NCI-H2029 treated with DMSO at 0.1 percent for 48 hours (cell line): ENCODE results near the gene ACAP3.

Experiments
- DNase-seq: peaks from one replicate; lab custom pipeline; 2025; lab: John Stamatoyannopoulos, UW

The ACAP3 gene

DNA sequence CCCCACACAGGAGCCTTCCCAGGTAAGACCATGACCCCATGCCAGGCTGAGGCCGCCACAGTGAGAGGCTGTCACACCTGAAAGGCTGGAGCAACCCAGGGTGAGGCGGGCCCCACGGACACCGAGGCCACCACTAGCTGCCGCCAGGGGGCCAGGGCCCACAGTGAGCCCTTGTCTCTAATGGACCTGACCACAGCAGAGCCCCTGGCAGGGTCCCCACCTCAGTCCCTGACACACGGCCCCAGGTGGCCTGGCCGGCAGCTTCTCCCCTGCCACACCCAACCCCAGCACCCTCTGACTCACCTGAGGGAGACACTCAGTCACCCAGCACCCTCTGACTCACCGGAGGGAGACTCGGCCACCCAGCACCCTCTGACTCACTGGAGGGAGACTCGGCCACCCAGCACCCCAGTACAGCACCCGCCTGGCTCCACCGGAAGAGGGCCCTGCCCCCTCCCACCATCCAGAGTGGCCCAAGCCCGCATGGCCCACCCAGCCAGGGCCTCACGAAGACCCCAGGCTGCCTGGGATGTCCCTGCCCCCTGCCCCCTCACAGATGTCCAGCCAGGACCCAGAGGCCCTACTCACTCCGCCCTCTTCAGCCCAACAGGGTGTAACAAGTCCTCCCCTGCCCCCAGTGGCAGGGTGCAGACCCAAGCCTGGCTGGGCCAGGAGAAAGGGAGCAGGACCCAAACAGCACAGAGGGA lies 37.1 kb upstream of the ACAP3 start:
- DNase-seq = no peak

DNA sequence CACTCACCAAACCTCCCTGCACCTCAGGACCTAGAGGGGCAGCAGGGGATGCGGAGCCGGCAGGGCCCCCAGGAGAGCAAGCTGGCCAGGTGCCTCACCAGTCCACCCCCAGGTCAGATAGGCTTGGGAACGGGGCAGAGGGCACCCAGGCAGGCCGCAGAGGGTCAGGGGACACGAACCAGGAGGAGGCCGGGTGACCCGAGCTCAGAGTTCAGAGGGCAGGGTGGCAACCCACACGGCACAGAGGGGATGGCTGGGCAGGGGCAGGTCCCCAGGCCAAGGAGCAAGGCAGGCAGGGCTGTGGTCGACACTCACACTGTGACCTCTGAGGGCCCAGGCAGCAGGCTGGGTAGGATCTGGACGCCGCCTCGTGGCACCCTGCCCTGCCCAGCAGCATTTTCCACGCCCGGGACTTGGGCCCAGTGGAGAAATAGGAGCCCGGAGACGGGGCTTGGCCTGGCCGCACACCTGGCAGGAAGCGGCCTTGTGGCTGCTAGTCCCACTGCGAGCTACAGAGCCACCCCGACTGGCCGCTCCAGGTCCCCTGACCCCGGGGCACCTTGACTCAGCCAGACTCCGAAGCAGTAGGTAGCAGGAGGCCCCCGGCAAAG lies 36.2 kb upstream of the ACAP3 start:
- no peak for DNase-seq

DNA sequence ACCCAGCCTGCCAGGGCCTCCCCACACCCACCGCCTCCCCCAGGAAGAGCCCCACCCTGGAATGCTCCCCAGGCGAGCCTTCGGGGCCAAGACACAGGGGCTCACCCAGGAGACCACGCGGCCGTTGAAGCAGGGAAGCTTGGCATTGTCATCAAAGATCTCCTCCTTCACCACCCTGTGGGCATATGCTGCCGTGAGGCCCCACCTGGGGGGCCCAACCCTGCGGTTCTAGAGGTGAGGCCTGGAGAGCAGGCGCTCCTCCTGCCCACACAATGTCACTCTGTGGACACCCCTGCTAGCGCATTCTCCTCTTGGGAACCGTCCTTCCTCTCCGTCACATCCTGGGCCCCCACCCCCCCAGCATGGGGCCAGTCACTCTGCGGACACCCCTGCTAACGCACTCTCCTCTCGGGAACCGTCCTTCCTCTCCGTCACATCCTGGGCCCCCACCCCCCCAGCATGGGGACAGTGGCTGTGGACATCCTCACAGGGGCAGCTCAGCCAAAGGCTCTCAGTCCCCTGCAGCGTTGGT lies 34.9 kb upstream of the ACAP3 start:
- no peak for DNase-seq

DNA sequence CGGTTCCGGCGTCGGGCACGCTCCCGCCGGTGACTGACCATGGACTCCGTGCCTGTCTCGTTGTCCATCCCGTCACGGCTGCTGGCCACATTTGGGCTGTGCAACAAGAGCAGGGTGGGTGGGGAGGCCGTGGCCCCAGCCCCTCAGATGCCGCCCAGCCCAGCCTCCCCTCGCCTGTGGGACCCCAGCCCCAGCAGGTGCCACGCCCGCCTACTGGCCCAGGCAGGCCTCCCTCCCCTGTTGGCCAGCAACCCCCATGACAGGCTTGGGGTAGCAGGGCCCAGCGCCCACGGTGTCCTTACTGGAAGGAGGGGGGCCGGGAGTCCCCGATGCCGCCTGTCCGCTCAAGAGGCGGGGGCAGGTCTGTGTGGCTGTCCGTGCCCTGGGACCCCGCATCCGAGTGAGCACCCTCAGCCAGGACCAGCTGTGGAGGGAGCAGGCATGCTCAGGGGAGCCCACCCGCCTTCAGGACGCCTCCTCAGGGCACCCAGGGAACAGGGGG lies 34.4 kb upstream of the ACAP3 start:
- DNase-seq = no peak

DNA sequence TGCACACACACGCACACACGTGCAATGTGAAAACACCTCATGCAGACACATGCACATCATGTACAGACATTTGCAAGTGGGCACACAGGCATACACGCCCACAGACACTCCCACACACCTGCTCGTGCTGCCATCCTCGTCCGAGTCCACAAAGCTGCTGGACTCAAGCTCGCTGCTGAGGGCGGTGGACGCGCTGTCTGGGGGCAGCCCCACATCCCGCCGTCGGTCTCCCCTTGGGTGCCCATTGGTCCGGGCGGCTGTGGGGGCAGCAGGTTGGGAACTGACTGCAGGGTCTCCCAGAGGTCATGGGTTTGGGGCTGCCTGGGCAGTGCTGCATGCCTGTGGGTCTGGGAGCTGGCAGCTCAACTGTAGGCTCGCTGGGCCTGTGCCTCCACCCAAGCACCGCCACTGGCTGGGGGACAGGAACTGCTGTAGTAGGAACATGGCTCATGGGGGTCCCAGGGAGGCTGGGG lies 33.9 kb upstream of the ACAP3 start:
- DNase-seq = no peak

DNA sequence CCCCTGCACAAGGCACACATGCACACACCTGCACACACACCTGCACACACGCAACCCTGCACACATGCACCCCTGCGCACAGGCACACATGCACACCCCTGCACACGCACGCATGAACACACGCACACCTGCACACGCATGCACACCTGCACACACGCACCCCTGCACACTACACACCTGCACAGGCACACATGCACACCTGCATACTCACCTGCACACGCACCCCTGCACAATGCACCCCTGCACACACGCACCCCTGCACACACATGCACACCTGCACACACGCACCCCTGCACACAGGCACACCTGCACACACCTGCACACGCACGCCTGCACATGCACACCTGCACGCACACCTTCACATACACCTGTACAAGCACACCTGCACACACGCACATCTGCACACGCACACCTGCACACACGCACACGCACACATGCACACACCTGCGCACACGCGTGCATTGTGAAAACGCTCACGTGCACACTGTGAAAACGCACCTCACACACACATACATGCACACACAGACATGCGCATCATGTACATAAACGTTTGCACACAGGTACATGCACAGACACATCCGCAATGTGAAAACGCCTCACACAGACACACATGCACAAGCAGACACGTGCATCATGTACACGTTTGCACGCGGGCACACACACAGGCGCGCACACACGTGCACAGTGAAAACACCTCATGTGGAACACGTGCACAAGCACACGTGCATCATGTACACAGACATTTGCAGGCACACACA lies 33.2 kb upstream of the ACAP3 start:
- DNase-seq = no peak

DNA sequence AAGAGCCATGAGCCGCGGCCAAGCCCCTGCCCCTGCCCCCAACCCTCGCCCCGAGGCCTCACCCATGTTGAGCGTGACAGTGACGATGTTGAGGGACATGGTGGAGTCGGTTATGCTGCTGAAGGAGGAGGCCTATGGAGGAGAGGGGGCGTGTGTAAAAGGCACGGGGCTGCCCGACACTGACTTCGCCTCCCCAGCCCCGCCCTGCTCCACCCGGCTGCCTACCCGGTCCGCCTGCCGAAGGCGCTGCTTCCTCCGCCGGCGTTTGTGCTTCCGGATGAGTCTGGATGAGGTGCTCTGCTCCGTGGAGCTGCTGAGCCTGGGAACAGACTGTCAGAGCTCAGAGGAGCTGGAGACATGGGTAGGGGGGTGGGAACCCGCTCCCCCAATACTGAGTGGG lies 32.5 kb upstream of the ACAP3 start:
- DNase-seq = no peak

DNA sequence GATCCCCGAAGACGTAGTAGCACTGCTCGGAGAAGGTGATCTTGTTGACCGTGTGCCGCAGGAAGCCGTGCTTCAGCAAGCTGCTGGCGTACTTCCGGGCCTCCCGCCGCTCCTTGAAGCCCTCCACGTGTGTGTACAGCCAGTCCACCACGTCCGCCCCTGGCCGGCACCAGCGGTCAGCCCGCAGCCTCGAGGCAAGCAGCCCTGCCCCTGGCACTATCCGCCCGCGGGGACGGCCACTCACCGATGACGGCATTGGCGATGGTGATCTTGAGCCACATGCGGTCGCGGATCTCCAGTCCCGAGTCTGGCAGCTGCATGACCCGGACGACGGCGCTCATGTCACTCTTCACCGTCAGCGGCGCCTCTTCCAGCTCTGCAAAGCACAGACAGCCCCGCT lies 30.5 kb upstream of the ACAP3 start:
- DNase-seq = no peak

DNA sequence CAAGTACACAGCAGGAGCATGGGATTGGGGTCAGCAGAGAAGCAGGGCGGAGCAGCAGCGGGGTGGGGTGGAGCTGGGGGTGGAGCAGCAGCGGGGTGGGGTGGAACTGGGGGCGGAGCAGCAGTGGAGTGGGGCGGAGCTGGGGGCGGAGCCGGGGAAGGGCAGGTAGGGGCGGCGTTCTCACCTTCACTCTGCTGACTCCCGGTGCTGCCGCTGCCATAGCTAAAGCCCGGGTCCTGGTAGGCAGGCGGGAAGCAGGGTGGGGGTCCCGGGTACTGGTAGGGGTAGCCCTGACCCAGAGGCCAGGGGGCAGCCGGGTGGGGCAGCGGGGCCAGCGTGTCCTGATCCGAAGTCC lies 30.0 kb upstream of the ACAP3 start:
- DNase-seq = no peak

DNA sequence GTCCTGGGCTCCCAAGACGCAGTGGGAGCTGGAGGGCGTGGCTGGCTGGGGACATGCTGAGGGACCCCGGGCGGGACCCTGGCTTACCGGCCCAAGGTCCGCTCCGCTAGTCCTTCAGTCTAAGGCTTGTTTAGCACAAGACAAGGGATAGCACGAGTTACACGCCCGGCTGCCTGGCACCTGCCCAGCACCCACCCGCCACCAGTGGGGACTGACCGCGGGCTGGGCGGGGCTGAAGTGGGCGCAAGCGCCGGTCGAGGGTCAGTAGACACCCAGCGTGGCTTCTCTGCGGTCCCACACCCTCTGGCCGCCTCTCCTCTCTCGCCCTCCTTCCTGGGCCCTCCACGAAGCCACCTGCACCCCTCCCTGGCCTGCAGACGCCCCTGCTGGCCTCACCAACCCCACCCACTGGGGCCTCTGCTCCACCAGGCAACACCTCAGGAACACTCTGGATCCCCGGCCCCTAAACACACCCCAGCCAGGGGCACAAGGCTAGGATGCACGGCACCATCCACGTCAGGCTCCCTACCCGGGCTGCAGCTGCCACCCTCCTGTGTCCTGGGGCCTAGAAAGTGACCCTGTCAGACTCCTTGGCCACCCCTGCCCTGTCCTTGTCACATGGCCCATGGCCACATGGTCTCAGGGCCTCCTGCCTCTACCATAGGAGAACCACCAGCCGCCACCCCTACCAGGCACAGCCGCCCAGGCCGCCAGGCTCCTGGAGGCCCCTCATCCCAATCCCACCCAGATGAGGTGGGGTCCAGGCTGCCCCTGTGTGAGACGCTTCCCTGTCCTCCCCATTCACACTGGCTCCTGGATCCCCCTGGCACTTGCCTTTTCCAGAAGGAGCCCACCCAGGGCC lies 29.4 kb upstream of the ACAP3 start:
- DNase-seq = no peak

DNA sequence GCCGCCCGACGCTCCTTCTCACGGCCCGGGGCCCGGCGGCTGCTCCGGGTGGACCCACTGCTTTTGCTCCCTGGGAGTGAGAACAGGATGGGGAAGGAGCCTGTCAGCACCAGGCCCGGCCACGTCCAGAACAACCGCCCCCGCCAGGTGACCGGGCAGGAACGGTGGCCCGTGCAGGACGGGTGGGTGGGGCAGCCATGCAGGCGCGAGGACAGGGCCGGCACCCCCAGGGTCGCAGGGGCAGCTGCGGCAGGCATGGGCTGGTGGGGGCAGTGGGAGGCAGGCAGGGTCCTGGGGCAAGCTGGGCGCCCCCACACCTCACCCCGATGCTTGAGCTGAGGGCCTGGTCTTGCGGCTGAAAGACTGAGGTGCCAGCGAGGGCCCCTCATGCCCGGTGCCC lies 28.7 kb upstream of the ACAP3 start:
- DNase-seq = no peak

DNA sequence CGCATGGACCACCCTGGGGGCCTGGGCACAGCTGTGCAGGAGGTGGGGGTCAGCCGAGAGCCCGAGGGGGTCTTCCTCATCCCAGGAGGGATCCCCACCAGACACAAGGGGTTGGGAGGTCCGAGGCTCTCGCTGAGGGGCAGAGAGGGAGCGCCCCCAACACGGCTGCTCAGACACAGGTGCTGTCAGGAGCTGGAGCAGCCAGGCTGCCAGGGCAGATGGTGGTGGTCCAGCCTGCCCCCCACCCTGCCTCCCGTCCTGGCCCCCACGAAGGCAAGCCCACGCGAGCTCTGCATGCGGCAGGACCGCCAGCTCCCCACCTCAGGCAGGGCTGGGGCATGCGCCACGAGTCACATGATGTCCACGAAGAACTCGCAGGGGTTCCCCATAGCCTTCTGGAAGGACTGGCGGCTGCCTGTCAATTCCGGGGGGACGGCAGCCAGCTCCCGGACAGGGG lies 28.1 kb upstream of the ACAP3 start:
- DNase-seq = no peak

DNA sequence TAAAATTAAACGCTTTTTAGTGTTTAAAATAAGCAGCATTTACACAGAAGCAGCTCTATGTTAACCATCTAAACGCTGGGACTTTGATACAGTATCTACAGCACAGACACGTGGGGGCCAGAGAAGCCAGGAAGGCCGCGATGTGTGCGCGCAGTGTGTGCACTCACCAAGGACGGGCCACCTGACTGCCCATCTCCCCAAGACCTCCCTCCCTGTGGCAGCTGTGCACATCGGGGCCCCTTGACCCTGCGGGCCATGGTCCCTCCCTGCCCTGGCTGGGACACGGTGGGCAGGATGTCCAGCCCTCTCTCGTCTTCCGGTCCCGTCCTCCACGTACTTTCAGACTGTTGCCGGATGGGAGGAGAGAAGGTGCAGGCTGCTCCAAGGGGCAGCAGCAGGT lies 27.6 kb upstream of the ACAP3 start:
- no peak for DNase-seq

DNA sequence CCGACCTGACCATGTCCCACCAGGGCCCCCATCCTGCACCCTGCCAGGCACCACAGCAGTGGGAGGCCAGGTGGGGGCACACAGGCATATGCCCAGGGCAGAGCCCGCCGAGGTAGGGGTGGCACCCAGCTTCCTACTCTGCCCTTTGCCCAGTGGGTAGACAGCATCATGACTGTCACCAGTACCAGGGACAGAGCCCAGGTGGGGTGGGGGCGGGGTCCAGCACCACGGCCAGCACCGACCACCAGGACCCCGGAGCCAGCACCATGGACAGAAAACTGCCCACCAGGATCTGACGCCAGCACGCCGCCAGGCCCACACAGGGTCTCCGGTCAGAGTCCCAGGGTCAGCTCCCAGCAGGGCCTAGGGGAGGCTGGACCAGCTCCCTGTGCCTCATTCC lies 27.1 kb upstream of the ACAP3 start:
- DNase-seq = no peak

DNA sequence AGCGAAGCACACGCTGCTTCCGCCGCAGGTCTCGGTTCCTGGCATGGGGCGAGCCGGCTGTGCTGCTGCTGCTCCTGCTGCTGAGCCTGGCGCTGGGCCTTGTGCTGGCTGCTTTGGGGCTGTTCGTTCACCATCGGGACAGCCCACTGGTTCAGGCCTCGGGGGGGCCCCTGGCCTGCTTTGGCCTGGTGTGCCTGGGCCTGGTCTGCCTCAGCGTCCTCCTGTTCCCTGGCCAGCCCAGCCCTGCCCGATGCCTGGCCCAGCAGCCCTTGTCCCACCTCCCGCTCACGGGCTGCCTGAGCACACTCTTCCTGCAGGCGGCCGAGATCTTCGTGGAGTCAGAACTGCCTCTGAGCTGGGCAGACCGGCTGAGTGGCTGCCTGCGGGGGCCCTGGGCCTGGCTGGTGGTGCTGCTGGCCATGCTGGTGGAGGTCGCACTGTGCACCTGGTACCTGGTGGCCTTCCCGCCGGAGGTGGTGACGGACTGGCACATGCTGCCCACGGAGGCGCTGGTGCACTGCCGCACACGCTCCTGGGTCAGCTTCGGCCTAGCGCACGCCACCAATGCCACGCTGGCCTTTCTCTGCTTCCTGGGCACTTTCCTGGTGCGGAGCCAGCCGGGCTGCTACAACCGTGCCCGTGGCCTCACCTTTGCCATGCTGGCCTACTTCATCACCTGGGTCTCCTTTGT lies 26.0 kb upstream of the ACAP3 start:
- DNase-seq = no peak

DNA sequence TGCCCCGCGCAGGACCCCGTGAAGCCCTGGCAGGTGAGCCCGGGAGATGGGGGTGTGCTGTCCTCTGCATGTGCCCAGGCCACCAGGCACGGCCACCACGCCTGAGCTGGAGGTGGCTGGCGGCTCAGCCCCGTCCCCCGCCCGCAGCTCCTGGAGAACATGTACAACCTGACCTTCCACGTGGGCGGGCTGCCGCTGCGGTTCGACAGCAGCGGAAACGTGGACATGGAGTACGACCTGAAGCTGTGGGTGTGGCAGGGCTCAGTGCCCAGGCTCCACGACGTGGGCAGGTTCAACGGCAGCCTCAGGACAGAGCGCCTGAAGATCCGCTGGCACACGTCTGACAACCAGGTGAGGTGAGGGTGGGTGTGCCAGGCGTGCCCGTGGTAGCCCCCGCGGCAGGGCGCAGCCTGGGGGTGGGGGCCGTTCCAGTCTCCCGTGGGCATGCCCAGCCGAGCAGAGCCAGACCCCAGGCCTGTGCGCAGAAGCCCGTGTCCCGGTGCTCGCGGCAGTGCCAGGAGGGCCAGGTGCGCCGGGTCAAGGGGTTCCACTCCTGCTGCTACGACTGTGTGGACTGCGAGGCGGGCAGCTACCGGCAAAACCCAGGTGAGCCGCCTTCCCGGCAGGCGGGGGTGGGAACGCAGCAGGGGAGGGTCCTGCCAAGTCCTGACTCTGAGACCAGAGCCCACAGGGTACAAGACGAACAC lies 25.2 kb upstream of the ACAP3 start:
- DNase-seq = no peak

DNA sequence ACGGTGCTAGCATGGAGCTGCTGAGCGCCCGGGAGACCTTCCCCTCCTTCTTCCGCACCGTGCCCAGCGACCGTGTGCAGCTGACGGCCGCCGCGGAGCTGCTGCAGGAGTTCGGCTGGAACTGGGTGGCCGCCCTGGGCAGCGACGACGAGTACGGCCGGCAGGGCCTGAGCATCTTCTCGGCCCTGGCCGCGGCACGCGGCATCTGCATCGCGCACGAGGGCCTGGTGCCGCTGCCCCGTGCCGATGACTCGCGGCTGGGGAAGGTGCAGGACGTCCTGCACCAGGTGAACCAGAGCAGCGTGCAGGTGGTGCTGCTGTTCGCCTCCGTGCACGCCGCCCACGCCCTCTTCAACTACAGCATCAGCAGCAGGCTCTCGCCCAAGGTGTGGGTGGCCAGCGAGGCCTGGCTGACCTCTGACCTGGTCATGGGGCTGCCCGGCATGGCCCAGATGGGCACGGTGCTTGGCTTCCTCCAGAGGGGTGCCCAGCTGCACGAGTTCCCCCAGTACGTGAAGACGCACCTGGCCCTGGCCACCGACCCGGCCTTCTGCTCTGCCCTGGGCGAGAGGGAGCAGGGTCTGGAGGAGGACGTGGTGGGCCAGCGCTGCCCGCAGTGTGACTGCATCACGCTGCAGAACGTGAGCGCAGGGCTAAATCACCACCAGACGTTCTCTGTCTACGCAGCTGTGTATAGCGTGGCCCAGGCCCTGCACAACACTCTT lies 24.5 kb upstream of the ACAP3 start:
- no peak for DNase-seq

DNA sequence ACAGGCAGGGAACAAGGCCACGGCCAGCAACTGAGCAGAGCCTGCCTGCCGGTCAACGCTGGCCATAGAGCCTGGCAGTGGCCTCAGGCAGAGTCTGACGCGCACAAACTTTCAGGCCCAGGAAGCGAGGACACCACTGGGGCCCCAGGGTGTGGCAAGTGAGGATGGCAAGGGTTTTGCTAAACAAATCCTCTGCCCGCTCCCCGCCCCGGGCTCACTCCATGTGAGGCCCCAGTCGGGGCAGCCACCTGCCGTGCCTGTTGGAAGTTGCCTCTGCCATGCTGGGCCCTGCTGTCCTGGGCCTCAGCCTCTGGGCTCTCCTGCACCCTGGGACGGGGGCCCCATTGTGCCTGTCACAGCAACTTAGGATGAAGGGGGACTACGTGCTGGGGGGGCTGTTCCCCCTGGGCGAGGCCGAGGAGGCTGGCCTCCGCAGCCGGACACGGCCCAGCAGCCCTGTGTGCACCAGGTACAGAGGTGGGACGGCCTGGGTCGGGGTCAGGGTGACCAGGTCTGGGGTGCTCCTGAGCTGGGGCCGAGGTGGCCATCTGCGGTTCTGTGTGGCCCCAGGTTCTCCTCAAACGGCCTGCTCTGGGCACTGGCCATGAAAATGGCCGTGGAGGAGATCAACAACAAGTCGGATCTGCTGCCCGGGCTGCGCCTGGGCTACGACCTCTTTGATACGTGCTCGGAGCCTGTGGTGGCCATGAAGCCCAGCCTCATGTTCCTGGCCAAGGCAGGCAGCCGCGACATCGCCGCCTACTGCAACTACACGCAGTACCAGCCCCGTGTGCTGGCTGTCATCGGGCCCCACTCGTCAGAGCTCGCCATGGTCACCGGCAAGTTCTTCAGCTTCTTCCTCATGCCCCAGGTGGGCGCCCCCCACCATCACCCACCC lies 23.6 kb upstream of the ACAP3 start, which contains the start of gene TAS1R3:
Gene TAS1R3 (plus strand): TSS at position 213 of the 898 bp plus-strand sequence. CDS start 66 bp downstream, at position 279.
- no peak for DNase-seq
